GM12878 (cell line): ENCODE results near the gene LARP4B.

Experiments used
- BHLHE40 ChIP-seq, 2 experiments: fragments of 450-650 bp in 1 of 2; IDR thresholded peaks; 2 replicates each; pipeline ENCODE4 v1.6.1; 2011 to 2017; ENCODE audit warnings: low read depth in 2 of 2, borderline replicate concordance in 1 of 2, improper control_type of control experiment in 1 of 2, low read length in 1 of 2, mild to moderate bottlenecking in 1 of 2
- CEBPB ChIP-seq, 2 experiments: fragments of 150-350 bp in 1 of 2; IDR thresholded peaks; 2 replicates each; pipeline ENCODE4 v1.6.1; 2012 to 2014; ENCODE audit warnings: low read depth in 2 of 2, low read length in 2 of 2, borderline replicate concordance in 1 of 2, inconsistent platforms in 1 of 2
- CTCF ChIP-seq, 3 experiments: IDR thresholded peaks in 2 of 3; conservative IDR thresholded peaks in 1 of 3; 2 replicates each; pipeline ENCODE4 v1.5.1; 2011; ENCODE audit warnings: low read depth in 3 of 3, low read length in 3 of 3, mild to moderate bottlenecking in 3 of 3, control low read depth in 2 of 3, moderate library complexity in 2 of 3, inconsistent platforms in 1 of 3, mixed read lengths in 1 of 3; ENCODE audit not compliant: control insufficient read depth in 2 of 3, insufficient read depth in 1 of 3; ENCODE audit errors: extremely low read depth in 1 of 3
- EP300 ChIP-seq, 2 experiments: fragments of 150-350 bp in 1 of 2; IDR thresholded peaks; 2 replicates each; pipeline ENCODE4 v1.6.1; 2011 to 2012; ENCODE audit warnings: low read depth in 2 of 2, low read length in 2 of 2, borderline replicate concordance in 1 of 2, improper control_type of control experiment in 1 of 2, inconsistent platforms in 1 of 2; ENCODE audit not compliant: control insufficient read depth in 1 of 2
- GABPA ChIP-seq: IDR thresholded peaks from 2 replicates; pipeline ENCODE4 v1.6.1; 2014; ENCODE audit warnings: antibody characterized with exemption, low read depth, mild to moderate bottlenecking, inconsistent platforms
- MEF2A ChIP-seq: IDR thresholded peaks from 2 replicates; pipeline ENCODE4 v1.6.1; 2011; ENCODE audit warnings: low read depth, mild to moderate bottlenecking, low read length, moderate library complexity; ENCODE audit not compliant: insufficient read depth
- NFIC ChIP-seq: IDR thresholded peaks from 2 replicates; pipeline ENCODE4 v1.6.1; 2012; ENCODE audit warnings: low read depth, mild to moderate bottlenecking, inconsistent platforms, low read length, moderate library complexity
- POLR2AphosphoS5 ChIP-seq: IDR thresholded peaks from 2 replicates; pipeline ENCODE4 v1.6.1; 2011; ENCODE audit warnings: mild to moderate bottlenecking, low read length, inconsistent platforms
- SRF ChIP-seq, 2 experiments: IDR thresholded peaks; 2 replicates each; pipeline ENCODE4 v1.6.1; 2011; ENCODE audit warnings: low read depth in 2 of 2, low read length in 2 of 2, mild to moderate bottlenecking in 1 of 2, moderate library complexity in 1 of 2
- ZBTB33 ChIP-seq: fragments of 450-650 bp; IDR thresholded peaks from 2 replicates; pipeline ENCODE4 v1.6.1; 2017; ENCODE audit warnings: mild to moderate bottlenecking

GRCh38 chr10:761376-761775, 170.1 kb downstream of the LARP4B start:
- TF ChIP-seq SRF (IDR thresholded peaks at IDR 0.05; ENCODE audit: low read depth in 2 of 2, low read length in 2 of 2) (no peak), BHLHE40 (IDR thresholded peaks at IDR 0.05; ENCODE audit: borderline replicate concordance in 1 of 2, low read depth in 2 of 2, low read length in 1 of 2) (no peak), CEBPB (IDR thresholded peaks at IDR 0.05; ENCODE audit: borderline replicate concordance in 1 of 2, low read depth in 2 of 2, low read length in 2 of 2) (no peak), MEF2A (no peak), CTCF (IDR thresholded peaks at IDR 0.05 in 2 of 3, conservative IDR thresholded peaks at IDR 0.05 in 1 of 3; ENCODE audit: control insufficient read depth in 2 of 3, extremely low read depth in 1 of 3, insufficient read depth in 1 of 3, low read depth in 3 of 3, low read length in 3 of 3) (no peak), GABPA (no peak), ZBTB33 (no peak), POLR2AphosphoS5 (no peak), EP300 (IDR thresholded peaks at IDR 0.05; ENCODE audit: borderline replicate concordance in 1 of 2, control insufficient read depth in 1 of 2, low read depth in 2 of 2, low read length in 2 of 2) (no peak), NFIC (no peak)
